ENCODE results near the gene SS18.

SS18 gene

GRCh38 chr18:25992566-25992965 lies 97.8 kb downstream of the SS18 start:
- no peak for DNase-seq

GRCh38 chr18:25990473-25990872 lies 99.9 kb downstream of the SS18 start:
- DNase-seq = no peak

GRCh38 chr18:25985707-25986394 lies 104.6 kb downstream of the SS18 start:
- no peak for DNase-seq

GRCh38 chr18:25983730-25984129 lies 106.7 kb downstream of the SS18 start:
- DNase-seq = no peak

GRCh38 chr18:25982961-25983360 lies 107.5 kb downstream of the SS18 start:
- no peak for DNase-seq

- DNase-seq = no peak
These were observed 108.3 kb downstream of the SS18 start for GRCh38 chr18:25982153-25982552.

GRCh38 chr18:25979369-25980040 lies 110.9 kb downstream of the SS18 start:
- no peak for DNase-seq

GRCh38 chr18:25976554-25976953 lies 113.9 kb downstream of the SS18 start:
- DNase-seq = no peak

GRCh38 chr18:25974630-25975077 lies 115.8 kb downstream of the SS18 start:
- DNase-seq = no peak
